ENCODE results near the gene CDT1. TPM values are rescaled to one million over a fixed set of nuclear protein-coding genes. Genes with fewer than 3 reads are reported as not detected.

The CDT1 gene
- total and polyA plus RNA-seq, 2 experiments from 2014 or later, result 32.6 to 187 TPM

- H3K79me2 ChIP-seq (replicated peaks; ENCODE audit: insufficient read depth), result peaks cover 4% of the 10 kb centered on the region
- peak; percentile 46 for ATAC-seq
Observed at GRCh38 chr16:88759245-88759975, 44.2 kb upstream of the CDT1 start.

GRCh38 chr16:88759976-88760350, 43.6 kb upstream of the CDT1 start:
- Mint-ChIP-seq H3K4me3 (no peak overlapping the region), H3K36me3 (ENCODE audit: low read depth) (no peaks in the 10 kb centered on the region; the same call in 2 of the 3 replicates), H3K27me3 (ENCODE audit: insufficient read depth, low read depth, poor library complexity) (peaks cover 25% of the 10 kb centered on the region), H3K27ac (peak overlapping the region; percentile 52; the same call in 1 of the 2 replicates), H3K9me3 (no peaks in the 10 kb centered on the region), H3K4me1 (peaks cover 48% of the 10 kb centered on the region)
- no peaks in the 10 kb centered on the region for H4K20me1 ChIP-seq (replicated peaks; ENCODE audit: insufficient read depth)
- H3K27me3 ChIP-seq (ENCODE audit: insufficient read depth), result no peaks in the 10 kb centered on the region
- no peak overlapping the region for H3K4me2 ChIP-seq
- H3K9me2 ChIP-seq (ENCODE audit: insufficient read depth), result no peaks in the 10 kb centered on the region
- peaks cover 9% of the 10 kb centered on the region for H3K4me1 ChIP-seq (ENCODE audit: insufficient read depth)
- H3K27ac ChIP-seq (ENCODE audit: low read depth), result 0 out of 2 replicates have a peak overlapping the region, but pooled peaks have one; percentile 80
- no peak overlapping the region for H3K4me3 ChIP-seq
- ATAC-seq (no peak), DNase-seq (ENCODE audit: low spot score) (no peak)
- H3F3A ChIP-seq (replicated peaks; ENCODE audit: low read depth), result peaks cover 10% of the 10 kb centered on the region; the same call in 1 of the 2 replicates
- H2AFZ ChIP-seq, result no peak overlapping the region
- no peaks in the 10 kb centered on the region for H3K36me3 ChIP-seq (ENCODE audit: insufficient read depth)
- peaks cover 7% of the 10 kb centered on the region for H3K79me2 ChIP-seq (replicated peaks; ENCODE audit: insufficient read depth)
- no peak for TF ChIP-seq REST (IDR thresholded peaks at IDR 0.05; ENCODE audit: unreplicated experiment)
- TF ChIP-seq STAT1 (IDR thresholded peaks at IDR 0.05; ENCODE audit: unreplicated experiment), result no peak
- no peak for TF ChIP-seq EZH2phosphoT487 (IDR thresholded peaks at IDR 0.05; ENCODE audit: unreplicated experiment)
- TF ChIP-seq ZNF462 (CRISPR knock-in tag; IDR thresholded peaks at IDR 0.05), result no peak

More at GRCh38 chr16:88759245-88759975, 44.2 kb upstream of the CDT1 start:
- H3K4me2 ChIP-seq, result no peak overlapping the region
- H2AFZ ChIP-seq, result no peak overlapping the region
- peaks cover 14% of the 10 kb centered on the region; the same call in 1 of the 2 replicates for H3F3A ChIP-seq (replicated peaks; ENCODE audit: low read depth)
- H3K4me3 ChIP-seq, result no peak overlapping the region
- Mint-ChIP-seq H3K4me1 (peaks cover 45% of the 10 kb centered on the region), H3K36me3 (ENCODE audit: low read depth) (no peaks in the 10 kb centered on the region; the same call in 2 of the 3 replicates), H3K4me3 (no peak overlapping the region), H3K27ac (peak overlapping the region; percentile 86), H3K27me3 (ENCODE audit: insufficient read depth, low read depth, poor library complexity) (peaks cover 25% of the 10 kb centered on the region), H3K9me3 (no peaks in the 10 kb centered on the region)
- peaks cover 9% of the 10 kb centered on the region for H3K4me1 ChIP-seq (ENCODE audit: insufficient read depth)
- no peaks in the 10 kb centered on the region for H3K9me2 ChIP-seq (ENCODE audit: insufficient read depth)
- no peaks in the 10 kb centered on the region for H3K27me3 ChIP-seq (ENCODE audit: insufficient read depth)
- DNase-seq (ENCODE audit: low spot score), result peak; percentile 72
- peak overlapping the region; percentile 80 for H3K27ac ChIP-seq (ENCODE audit: low read depth)
- TF ChIP-seq EZH2 (IDR thresholded peaks at IDR 0.05; ENCODE audit: low read depth, unreplicated experiment) (no peak), CTCF (conservative IDR thresholded peaks at IDR 0.05; ENCODE audit: low read depth in 2 of 2) (peak in 1 of 2 experiments; percentile 44; a peak in 2 of 4 replicates)
- no peaks in the 10 kb centered on the region for H4K20me1 ChIP-seq (replicated peaks; ENCODE audit: insufficient read depth)
- no peaks in the 10 kb centered on the region for H3K36me3 ChIP-seq (ENCODE audit: insufficient read depth)
